Cardiac muscle cell (in vitro differentiated cells and primary cell): ENCODE results near the gene MXD4. TPM values are rescaled to one million over a fixed set of nuclear protein-coding genes. Genes with fewer than 3 reads are reported as not detected.

Experiments used
- DNase-seq, 2 donors: peaks; one replicate each; pipeline versions ENCODE4 v3.0.0 to v3.0.0-alpha.2; 2010 to 2017; ENCODE audit warnings: low read depth in 1 of 2, low spot score in 1 of 2
- H3K27ac ChIP-seq: fragments of 200-600 bp; sonication (generic); 2 replicates; pipeline ENCODE4 v1.5.1; 2016
- H3K27me3 ChIP-seq: fragments of 200-600 bp; sonication (generic); 2 replicates; pipeline ENCODE4 v1.6.0; 2016; ENCODE audit warnings: control low read depth
- H3K36me3 ChIP-seq: fragments of 200-600 bp; sonication (generic); 2 replicates; pipeline ENCODE4 v1.5.1; 2016; ENCODE audit warnings: control low read depth
- H3K4me1 ChIP-seq: fragments of 200-600 bp; sonication (generic); 2 replicates; pipeline ENCODE4 v1.8.1; 2017; ENCODE audit warnings: low read depth, mild to moderate bottlenecking, mixed run types
- H3K4me3 ChIP-seq: fragments of 200-600 bp; sonication (generic); 2 replicates; pipeline ENCODE4 v1.5.1; 2016; ENCODE audit warnings: mild to moderate bottlenecking
- H3K9me3 ChIP-seq: fragments of 200-600 bp; sonication (generic); 2 replicates; pipeline ENCODE4 v1.5.1; 2017; ENCODE audit warnings: low read depth, mild to moderate bottlenecking, control low read depth
- polyA plus RNA-seq: library from polyadenylated mRNA; unstranded; fragments of >200 nt; fragmentation: Nextera tagmentation; extraction: Ambion mirVana; gene quantifications from 2 replicates; pipeline ENCODE4 v1.2.1, GENCODE V29; 2016
- total RNA-seq: library from RNA; depleted of rRNA; stranded (reverse); fragments of >200 nt; gene quantifications from 2 replicates; pipeline ENCODE4 v1.2.3, GENCODE V29; 2016
- TF ChIP-seq, protein P1 (sequence below): IDR thresholded peaks from 2 replicates; pipeline ENCODE4 v1.5.1; 2012; ENCODE audit warnings: low read depth, mild to moderate bottlenecking, low read length

Gene MXD4
- total and polyA plus RNA-seq, 2 experiments from 2014 or later: 45.5 to 64.0 TPM

DNA sequence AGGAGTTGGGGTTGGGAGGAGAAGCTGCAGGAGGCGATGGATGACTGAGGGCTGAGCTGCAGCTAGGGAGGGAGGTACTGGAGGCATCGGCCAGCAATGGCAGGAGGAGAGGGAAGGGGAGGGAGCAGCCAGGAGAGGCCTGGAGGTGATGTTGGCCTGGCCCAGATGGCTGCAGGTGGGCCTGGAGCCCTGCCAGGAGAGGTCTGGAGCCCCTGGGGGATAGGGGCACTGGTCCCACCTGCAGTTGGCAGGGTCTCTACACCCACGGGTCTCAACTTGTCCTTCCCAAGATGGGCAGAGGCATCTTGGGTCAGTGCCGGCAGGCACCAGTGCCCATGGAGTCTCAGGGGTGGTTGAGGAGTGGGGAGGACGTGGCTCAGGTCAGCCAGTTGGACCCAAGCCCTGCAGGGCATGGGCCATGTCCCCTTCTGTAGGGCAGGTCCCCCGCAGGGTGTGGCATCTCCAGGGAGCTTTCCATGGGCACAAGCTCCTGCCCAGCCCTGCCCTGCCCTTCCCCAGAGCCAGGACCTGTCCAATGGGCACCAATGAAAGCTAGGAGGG, 2.7 kb upstream of the MXD4 start:
- H3K36me3 ChIP-seq: no peaks in the 10 kb centered on the region
- H3K27me3 ChIP-seq: no peaks in the 10 kb centered on the region
- TF ChIP-seq, protein P1, sequence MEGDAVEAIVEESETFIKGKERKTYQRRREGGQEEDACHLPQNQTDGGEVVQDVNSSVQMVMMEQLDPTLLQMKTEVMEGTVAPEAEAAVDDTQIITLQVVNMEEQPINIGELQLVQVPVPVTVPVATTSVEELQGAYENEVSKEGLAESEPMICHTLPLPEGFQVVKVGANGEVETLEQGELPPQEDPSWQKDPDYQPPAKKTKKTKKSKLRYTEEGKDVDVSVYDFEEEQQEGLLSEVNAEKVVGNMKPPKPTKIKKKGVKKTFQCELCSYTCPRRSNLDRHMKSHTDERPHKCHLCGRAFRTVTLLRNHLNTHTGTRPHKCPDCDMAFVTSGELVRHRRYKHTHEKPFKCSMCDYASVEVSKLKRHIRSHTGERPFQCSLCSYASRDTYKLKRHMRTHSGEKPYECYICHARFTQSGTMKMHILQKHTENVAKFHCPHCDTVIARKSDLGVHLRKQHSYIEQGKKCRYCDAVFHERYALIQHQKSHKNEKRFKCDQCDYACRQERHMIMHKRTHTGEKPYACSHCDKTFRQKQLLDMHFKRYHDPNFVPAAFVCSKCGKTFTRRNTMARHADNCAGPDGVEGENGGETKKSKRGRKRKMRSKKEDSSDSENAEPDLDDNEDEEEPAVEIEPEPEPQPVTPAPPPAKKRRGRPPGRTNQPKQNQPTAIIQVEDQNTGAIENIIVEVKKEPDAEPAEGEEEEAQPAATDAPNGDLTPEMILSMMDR: no peak
- H3K27ac ChIP-seq: no peak overlapping the region
- no peak overlapping the region for H3K4me3 ChIP-seq
- H3K9me3 ChIP-seq: no peaks in the 10 kb centered on the region
- peaks cover 10% of the 10 kb centered on the region for H3K4me1 ChIP-seq
- DNase-seq: no peak

DNA sequence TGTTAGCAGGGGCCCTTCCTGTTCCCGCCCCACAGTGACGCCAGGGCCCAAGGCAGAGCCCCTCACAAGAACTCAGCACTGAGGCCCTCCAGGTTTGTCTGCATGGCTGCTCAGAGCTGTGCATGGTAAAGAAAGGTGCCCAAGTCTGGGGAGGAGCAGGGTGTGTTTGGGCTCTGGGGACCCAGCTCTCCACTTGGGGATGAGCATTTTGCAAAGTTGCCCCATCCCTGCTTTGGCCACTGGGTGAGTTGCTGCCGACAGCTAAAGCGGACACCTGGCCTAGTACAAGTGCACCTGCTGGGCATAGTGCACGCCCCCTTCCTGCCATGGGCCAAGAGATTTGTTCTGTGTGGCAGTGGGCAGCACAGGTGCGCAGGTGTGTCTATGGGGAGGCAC, 2.0 kb upstream of the MXD4 start:
- H3K27ac ChIP-seq: no peak overlapping the region
- DNase-seq: no peak
- TF ChIP-seq, protein P1: no peak
- peaks cover 4% of the 10 kb centered on the region for H3K4me1 ChIP-seq
- H3K4me3 ChIP-seq: no peak overlapping the region
- H3K9me3 ChIP-seq: no peaks in the 10 kb centered on the region
- no peaks in the 10 kb centered on the region for H3K36me3 ChIP-seq
- H3K27me3 ChIP-seq: no peaks in the 10 kb centered on the region

DNA sequence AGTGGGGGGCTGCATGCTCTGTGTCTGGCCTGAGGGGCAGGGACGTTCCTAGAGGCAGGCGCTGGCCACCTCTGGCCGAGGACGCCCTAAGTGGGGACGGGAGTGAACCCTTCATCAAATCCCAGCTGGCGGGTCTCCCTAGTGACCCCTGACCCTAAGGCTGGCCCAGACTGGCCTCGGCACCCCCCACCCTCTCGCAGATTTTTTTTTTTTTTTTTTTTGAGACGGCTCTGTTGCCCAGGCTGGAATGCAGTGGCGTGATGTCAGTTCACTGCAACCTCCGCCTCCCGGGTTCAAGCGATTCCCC, 988 bp upstream of the MXD4 start:
- TF ChIP-seq, protein P1: no peak
- Histone ChIP-seq H3K36me3 (no peaks in the 10 kb centered on the region), H3K4me3 (peak overlapping the region; percentile 35), H3K27me3 (no peaks in the 10 kb centered on the region), H3K27ac (peak overlapping the region; percentile 92), H3K4me1 (no peaks in the 10 kb centered on the region), H3K9me3 (no peaks in the 10 kb centered on the region)
- no peak for DNase-seq

DNA sequence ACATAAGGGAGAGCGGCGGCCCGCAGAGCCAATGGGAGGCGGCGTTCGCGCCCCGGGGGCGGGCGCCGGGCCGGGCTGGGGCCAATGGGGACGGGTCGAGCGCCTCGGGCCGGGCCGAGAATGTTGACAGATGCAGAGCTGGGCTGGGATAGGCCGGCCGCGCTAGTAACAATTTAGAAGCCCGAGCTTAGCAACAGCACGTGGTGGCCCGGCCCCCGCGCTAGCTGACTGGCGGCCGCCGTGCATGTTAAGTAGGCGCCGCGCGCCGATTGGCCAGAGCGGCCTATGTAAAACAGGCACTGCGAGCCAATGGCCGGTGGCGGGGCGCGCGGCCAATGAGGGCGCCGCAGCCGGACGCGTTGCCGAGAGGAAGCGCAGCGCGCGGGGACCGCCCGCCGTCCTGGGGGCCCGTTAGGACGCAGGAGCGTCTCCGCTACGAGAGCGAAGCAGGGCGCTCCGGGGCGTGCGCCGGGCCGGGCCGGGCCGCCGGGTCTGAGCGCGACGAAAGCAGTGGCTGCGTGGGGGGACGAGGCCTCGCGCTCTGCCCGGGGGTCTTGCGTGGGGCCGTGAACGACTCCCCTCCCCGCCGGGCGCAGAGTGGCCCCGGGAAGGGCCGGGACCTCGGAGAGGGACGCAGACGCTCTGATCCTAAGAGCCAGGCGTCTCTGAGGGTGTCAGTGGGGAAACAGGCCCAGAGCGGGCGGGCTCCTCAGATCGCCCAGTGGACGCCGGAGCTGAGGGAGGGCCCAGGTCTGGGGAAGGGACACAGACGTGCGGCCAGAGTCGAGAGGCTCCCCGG, 435 bp upstream of the MXD4 start:
- peak; percentile 100 for DNase-seq
- Histone ChIP-seq H3K4me3 (peak overlapping the region; percentile 35), H3K4me1 (no peaks in the 10 kb centered on the region), H3K9me3 (no peaks in the 10 kb centered on the region), H3K27ac (peak overlapping the region; percentile 92), H3K27me3 (no peaks in the 10 kb centered on the region), H3K36me3 (no peaks in the 10 kb centered on the region)
- TF ChIP-seq, protein P1: no peak

DNA sequence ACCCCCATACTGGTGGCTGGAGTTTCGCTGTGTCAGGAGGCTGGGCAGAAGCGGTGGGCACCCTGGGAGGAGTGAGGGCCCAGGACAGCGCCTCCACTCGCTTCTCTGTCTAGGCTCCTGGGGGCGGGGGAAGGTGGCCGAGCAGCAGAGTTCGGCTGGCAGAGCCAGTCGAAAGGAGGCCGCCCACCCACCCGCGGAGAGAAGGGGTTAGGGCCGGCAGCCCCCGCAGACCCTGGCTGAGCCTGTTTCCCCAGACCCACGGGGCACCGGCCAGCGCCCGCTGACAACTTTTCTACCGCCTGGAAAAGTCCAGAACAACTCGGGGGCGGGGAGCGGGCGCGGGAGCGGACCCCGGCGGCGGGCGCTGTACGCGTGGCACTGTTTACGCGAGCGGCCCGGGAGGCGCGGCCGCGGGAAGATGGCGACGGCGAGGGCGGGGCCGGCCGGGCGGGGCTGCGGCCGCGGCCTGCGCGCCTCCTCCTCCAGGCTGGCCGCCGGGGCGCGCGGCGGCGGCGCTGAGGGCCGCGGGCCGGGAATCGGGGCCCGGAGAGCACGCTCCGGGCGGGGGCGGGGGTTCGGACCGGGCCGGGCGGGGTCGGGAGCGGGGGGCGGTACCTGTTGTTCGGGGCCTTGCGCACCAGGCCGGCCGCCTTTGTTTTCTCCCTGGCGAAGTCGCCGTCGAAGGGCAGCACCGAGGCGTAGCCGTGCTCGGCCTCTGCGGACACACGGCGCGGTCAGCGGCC, 628 bp downstream of the MXD4 start:
- Histone ChIP-seq H3K9me3 (no peaks in the 10 kb centered on the region), H3K4me3 (peak overlapping the region; percentile 94), H3K36me3 (no peaks in the 10 kb centered on the region), H3K4me1 (no peaks in the 10 kb centered on the region), H3K27ac (peak overlapping the region; percentile 61), H3K27me3 (no peaks in the 10 kb centered on the region)
- peak; percentile 55 to 64 for DNase-seq
- TF ChIP-seq, protein P1: no peak
